ENCODE data around the gene CALCB. TPM values are rescaled to one million over a fixed set of nuclear protein-coding genes. Genes with fewer than 3 reads are reported as not detected.
"Not testable (repeated sequence)": the region's sequence is repeated elsewhere in the genome, so short reads cannot be mapped to it uniquely, and the experiment has no call there.

CALCB gene
- total RNA-seq, 2 experiments from 2014 or later = 0.30 to 0.39 TPM

DNA sequence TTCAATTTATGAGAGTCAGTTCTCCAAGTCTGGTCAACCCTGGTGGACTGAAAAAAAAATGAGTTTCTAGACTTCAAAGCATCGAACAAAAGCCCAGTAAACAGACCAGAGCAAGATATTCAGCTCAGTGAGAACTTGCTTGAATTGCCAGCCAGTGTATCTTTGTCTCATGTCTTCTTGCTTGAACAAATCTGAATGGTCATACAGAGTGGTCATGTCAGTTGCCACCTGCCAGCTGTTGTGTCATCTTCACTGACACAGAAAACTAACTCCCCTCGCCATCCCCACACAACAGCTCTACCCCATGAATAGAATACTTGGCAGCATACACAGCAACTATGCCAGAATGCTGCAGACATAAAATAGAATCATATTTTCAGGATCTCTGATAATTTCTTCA is 27.5 kb upstream of the CALCB start:
- Histone ChIP-seq H3K4me1 (ENCODE audit: insufficient read depth, low read length) (no peaks in the 10 kb centered on the region), H3K4me3 (ENCODE audit: low read length) (no peak overlapping the region), H3K9me3 (ENCODE audit: control insufficient read depth in 1 of 2, insufficient read depth in 1 of 2, low read length in 2 of 2) (no peaks in the 10 kb centered on the region), H3K36me3 (ENCODE audit: insufficient read depth, low read length) (no peaks in the 10 kb centered on the region), H3K27me3 (ENCODE audit: control insufficient read depth in 1 of 2, insufficient read depth in 2 of 2, low read length in 2 of 2) (no peaks in the 10 kb centered on the region), H3K27ac (ENCODE audit: low read depth in 1 of 2, low read length in 2 of 2) (no peak overlapping the region)
- ChIA-PET CTCF (no interaction called here), POLR2A (no interaction called here)
- TF ChIP-seq CTCF (IDR thresholded peaks at IDR 0.05) = no peak
- Mint-ChIP-seq H3K4me3 (no peak overlapping the region), H3K27ac (no peak overlapping the region), H3K36me3 (ENCODE audit: low read depth) (no peaks in the 10 kb centered on the region), H3K9me3 (no peaks in the 10 kb centered on the region), H3K27me3 (peaks cover 20% of the 10 kb centered on the region), H3K4me1 (ENCODE audit: low read depth) (no peaks in the 10 kb centered on the region)
- DNase-seq = no peak
- no peak for ATAC-seq (ENCODE audit: poor library complexity)
- intact Hi-C loops (cut with DNase I, micrococcal nuclease) = no loop called here

GRCh38 chr11:15046673-15047072 is 26.7 kb upstream of the CALCB start:
- H3K9me3 Mint-ChIP-seq; H3K4me1 Mint-ChIP-seq (ENCODE audit: low read depth); H3K27ac Mint-ChIP-seq; POLR2A ChIA-PET; H3K9me3 ChIP-seq (ENCODE audit: control insufficient read depth in 1 of 2, insufficient read depth in 1 of 2, low read length in 2 of 2); H3K36me3 ChIP-seq (ENCODE audit: insufficient read depth, low read length); H3K27me3 ChIP-seq (ENCODE audit: control insufficient read depth in 1 of 2, insufficient read depth in 2 of 2, low read length in 2 of 2); H3K4me3 Mint-ChIP-seq; CTCF ChIA-PET; H3K4me1 ChIP-seq (ENCODE audit: insufficient read depth, low read length); H3K4me3 ChIP-seq (ENCODE audit: low read length); H3K27ac ChIP-seq (ENCODE audit: low read depth in 1 of 2, low read length in 2 of 2); ATAC-seq (ENCODE audit: poor library complexity); intact Hi-C loops (cut with DNase I, micrococcal nuclease); DNase-seq; H3K36me3 Mint-ChIP-seq (ENCODE audit: low read depth): not testable (repeated sequence)
- peaks cover 20% of the 10 kb centered on the region for H3K27me3 Mint-ChIP-seq

DNA sequence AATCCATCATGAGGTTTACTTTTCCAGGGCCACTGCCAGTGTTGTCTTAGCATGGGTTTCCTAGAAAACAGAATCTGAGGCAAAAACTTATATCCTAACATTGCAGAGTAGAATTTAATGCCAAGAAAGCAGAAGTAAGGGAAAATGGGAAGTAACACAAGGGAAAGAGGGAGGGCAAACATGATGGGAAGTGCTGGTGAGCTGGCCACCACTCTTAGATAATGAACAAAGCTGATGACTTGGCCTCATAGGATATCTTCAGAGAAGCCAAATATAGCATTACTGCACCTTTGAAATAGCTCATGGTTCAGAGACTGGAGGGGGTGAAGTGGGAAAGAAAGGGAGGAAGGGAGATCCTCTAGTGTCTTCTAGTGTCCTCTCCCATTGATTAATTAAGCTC is 24.8 kb upstream of the CALCB start:
- ATAC-seq (ENCODE audit: poor library complexity) (no peak), DNase-seq (no peak)
- Mint-ChIP-seq H3K4me1 (ENCODE audit: low read depth) (no peaks in the 10 kb centered on the region), H3K27ac (no peak overlapping the region), H3K9me3 (no peaks in the 10 kb centered on the region), H3K36me3 (ENCODE audit: low read depth) (no peaks in the 10 kb centered on the region), H3K4me3 (no peak overlapping the region), H3K27me3 (peaks cover 15% of the 10 kb centered on the region)
- H3K36me3 ChIP-seq (ENCODE audit: insufficient read depth, low read length) = no peaks in the 10 kb centered on the region
- CTCF ChIA-PET = interaction anchor here (1.9 kb wide), 1 partner anchor 26 kb away, joined by 4 read pairs; no protein-coding TSS in a partner anchor
- peaks cover 0 to 4% of the 10 kb centered on the region in 2 experiments for H3K27me3 ChIP-seq (ENCODE audit: control insufficient read depth in 1 of 2, insufficient read depth in 2 of 2, low read length in 2 of 2)
- H3K27ac ChIP-seq (ENCODE audit: low read depth in 1 of 2, low read length in 2 of 2) = no peak overlapping the region
- no peak overlapping the region for H3K4me3 ChIP-seq (ENCODE audit: low read length)
- intact Hi-C loops (cut with DNase I, micrococcal nuclease) = no loop called here
- POLR2A ChIA-PET = no interaction called here
- H3K4me1 ChIP-seq (ENCODE audit: insufficient read depth, low read length) = no peaks in the 10 kb centered on the region
- no peaks in the 10 kb centered on the region for H3K9me3 ChIP-seq (ENCODE audit: control insufficient read depth in 1 of 2, insufficient read depth in 1 of 2, low read length in 2 of 2)
- no peak for TF ChIP-seq CTCF (IDR thresholded peaks at IDR 0.05)

DNA sequence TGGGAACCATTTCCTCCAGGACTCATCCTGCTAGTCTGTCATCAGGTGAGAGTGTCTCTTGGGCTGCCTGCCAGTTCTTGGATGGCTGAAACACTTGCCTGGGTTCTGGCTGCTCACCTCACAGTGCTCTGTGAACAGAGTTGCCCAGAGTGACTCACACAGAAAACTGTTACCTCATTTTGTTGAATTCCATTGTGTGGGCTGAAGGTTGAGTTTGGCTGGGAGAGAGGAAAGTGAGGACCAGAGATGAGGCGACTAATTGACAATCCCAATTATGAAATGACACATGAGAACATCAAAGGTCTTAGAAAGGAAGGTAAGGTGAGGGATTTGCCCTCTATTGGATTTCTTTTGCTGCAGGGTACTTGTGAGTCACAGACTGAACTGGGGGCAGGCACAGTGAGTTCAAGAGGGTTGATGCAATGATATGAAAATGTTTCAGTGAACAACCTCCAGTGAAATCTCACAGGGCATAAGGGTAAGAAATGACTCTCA is 20.2 kb upstream of the CALCB start:
- Mint-ChIP-seq H3K27me3 (peaks cover 9% of the 10 kb centered on the region), H3K4me3 (no peak overlapping the region), H3K27ac (no peak overlapping the region), H3K9me3 (no peaks in the 10 kb centered on the region), H3K4me1 (ENCODE audit: low read depth) (no peaks in the 10 kb centered on the region), H3K36me3 (ENCODE audit: low read depth) (no peaks in the 10 kb centered on the region)
- Histone ChIP-seq H3K27me3 (ENCODE audit: control insufficient read depth in 1 of 2, insufficient read depth in 2 of 2, low read length in 2 of 2) (peaks cover 0 to 4% of the 10 kb centered on the region in 2 experiments), H3K4me3 (ENCODE audit: low read length) (no peak overlapping the region), H3K27ac (ENCODE audit: low read depth in 1 of 2, low read length in 2 of 2) (no peak overlapping the region), H3K4me1 (ENCODE audit: insufficient read depth, low read length) (no peaks in the 10 kb centered on the region), H3K36me3 (ENCODE audit: insufficient read depth, low read length) (no peaks in the 10 kb centered on the region), H3K9me3 (ENCODE audit: control insufficient read depth in 1 of 2, insufficient read depth in 1 of 2, low read length in 2 of 2) (no peaks in the 10 kb centered on the region)
- intact Hi-C loops (cut with DNase I, micrococcal nuclease) = no loop called here
- no peak for ATAC-seq (ENCODE audit: poor library complexity)
- DNase-seq = no peak
- ChIA-PET CTCF (no interaction called here), POLR2A (no interaction called here)
- no peak for TF ChIP-seq CTCF (IDR thresholded peaks at IDR 0.05)

Data from CD4-positive, alpha-beta T cell (primary cell).